ENCODE results near the gene MYZAP. TPM values are rescaled to one million over a fixed set of nuclear protein-coding genes. Genes with fewer than 3 reads are reported as not detected.

MYZAP gene
- total and polyA plus RNA-seq, 2 experiments from 2014 or later: 1.0 to 1.5 TPM

- TF ChIP-seq, protein P1, sequence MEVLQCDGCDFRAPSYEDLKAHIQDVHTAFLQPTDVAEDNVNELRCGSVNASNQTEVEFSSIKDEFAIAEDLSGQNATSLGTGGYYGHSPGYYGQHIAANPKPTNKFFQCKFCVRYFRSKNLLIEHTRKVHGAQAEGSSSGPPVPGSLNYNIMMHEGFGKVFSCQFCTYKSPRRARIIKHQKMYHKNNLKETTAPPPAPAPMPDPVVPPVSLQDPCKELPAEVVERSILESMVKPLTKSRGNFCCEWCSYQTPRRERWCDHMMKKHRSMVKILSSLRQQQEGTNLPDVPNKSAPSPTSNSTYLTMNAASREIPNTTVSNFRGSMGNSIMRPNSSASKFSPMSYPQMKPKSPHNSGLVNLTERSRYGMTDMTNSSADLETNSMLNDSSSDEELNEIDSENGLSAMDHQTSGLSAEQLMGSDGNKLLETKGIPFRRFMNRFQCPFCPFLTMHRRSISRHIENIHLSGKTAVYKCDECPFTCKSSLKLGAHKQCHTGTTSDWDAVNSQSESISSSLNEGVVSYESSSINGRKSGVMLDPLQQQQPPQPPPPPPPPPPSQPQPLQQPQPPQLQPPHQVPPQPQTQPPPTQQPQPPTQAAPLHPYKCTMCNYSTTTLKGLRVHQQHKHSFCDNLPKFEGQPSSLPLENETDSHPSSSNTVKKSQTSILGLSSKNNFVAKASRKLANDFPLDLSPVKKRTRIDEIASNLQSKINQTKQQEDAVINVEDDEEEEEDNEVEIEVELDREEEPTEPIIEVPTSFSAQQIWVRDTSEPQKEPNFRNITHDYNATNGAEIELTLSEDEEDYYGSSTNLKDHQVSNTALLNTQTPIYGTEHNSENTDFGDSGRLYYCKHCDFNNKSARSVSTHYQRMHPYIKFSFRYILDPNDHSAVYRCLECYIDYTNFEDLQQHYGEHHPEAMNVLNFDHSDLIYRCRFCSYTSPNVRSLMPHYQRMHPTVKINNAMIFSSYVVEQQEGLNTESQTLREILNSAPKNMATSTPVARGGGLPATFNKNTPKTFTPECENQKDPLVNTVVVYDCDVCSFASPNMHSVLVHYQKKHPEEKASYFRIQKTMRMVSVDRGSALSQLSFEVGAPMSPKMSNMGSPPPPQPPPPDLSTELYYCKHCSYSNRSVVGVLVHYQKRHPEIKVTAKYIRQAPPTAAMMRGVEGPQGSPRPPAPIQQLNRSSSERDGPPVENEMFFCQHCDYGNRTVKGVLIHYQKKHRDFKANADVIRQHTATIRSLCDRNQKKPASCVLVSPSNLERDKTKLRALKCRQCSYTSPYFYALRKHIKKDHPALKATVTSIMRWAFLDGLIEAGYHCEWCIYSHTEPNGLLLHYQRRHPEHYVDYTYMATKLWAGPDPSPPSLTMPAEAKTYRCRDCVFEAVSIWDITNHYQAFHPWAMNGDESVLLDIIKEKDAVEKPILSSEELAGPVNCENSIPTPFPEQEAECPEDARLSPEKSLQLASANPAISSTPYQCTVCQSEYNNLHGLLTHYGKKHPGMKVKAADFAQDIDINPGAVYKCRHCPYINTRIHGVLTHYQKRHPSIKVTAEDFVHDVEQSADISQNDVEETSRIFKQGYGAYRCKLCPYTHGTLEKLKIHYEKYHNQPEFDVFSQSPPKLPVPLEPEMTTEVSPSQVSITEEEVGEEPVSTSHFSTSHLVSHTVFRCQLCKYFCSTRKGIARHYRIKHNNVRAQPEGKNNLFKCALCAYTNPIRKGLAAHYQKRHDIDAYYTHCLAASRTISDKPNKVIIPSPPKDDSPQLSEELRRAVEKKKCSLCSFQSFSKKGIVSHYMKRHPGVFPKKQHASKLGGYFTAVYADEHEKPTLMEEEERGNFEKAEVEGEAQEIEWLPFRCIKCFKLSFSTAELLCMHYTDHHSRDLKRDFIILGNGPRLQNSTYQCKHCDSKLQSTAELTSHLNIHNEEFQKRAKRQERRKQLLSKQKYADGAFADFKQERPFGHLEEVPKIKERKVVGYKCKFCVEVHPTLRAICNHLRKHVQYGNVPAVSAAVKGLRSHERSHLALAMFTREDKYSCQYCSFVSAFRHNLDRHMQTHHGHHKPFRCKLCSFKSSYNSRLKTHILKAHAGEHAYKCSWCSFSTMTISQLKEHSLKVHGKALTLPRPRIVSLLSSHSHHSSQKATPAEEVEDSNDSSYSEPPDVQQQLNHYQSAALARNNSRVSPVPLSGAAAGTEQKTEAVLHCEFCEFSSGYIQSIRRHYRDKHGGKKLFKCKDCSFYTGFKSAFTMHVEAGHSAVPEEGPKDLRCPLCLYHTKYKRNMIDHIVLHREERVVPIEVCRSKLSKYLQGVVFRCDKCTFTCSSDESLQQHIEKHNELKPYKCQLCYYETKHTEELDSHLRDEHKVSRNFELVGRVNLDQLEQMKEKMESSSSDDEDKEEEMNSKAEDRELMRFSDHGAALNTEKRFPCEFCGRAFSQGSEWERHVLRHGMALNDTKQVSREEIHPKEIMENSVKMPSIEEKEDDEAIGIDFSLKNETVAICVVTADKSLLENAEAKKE (CRISPR knock-in tag; IDR thresholded peaks at IDR 0.05): no peak
- no peak for TF ChIP-seq CREB1 (CRISPR knock-in tag; IDR thresholded peaks at IDR 0.05; ENCODE audit: low read depth)
Measured at GRCh38 chr15:57611123-57611522, 19.4 kb downstream of the MYZAP start (continued).

DNA sequence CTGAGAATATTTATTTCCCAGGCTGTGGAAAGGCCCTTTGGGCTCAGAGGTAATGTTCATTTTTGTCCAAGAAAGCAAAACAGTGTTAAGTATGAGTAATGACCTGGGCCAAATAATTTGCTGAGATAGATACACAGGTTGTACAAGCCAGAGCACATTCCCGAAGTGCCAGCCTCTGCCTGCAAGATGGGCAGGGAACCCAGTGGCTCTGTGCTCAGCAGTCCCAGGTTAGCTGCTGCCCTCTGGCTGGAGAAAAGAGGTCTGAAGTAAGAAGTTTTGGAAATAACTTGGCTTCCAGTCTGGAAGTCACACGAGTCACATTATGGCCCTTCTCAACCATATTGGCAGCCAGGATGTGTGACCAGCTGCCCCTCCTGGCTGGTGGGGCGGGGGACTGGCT lies 20.2 kb downstream of the MYZAP start:
- TF ChIP-seq REST (IDR thresholded peaks at IDR 0.05; ENCODE audit: unreplicated experiment): no peak
- TF ChIP-seq, protein P2, sequence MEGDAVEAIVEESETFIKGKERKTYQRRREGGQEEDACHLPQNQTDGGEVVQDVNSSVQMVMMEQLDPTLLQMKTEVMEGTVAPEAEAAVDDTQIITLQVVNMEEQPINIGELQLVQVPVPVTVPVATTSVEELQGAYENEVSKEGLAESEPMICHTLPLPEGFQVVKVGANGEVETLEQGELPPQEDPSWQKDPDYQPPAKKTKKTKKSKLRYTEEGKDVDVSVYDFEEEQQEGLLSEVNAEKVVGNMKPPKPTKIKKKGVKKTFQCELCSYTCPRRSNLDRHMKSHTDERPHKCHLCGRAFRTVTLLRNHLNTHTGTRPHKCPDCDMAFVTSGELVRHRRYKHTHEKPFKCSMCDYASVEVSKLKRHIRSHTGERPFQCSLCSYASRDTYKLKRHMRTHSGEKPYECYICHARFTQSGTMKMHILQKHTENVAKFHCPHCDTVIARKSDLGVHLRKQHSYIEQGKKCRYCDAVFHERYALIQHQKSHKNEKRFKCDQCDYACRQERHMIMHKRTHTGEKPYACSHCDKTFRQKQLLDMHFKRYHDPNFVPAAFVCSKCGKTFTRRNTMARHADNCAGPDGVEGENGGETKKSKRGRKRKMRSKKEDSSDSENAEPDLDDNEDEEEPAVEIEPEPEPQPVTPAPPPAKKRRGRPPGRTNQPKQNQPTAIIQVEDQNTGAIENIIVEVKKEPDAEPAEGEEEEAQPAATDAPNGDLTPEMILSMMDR (conservative IDR thresholded peaks at IDR 0.05; ENCODE audit: low read depth in 2 of 2): peak; percentile 28 to 66
- no peaks in the 10 kb centered on the region for H3K9me2 ChIP-seq (ENCODE audit: insufficient read depth)
- no peak overlapping the region for H3K27ac ChIP-seq (ENCODE audit: low read depth)
- H3K36me3 Mint-ChIP-seq (ENCODE audit: low read depth): no peaks in the 10 kb centered on the region
- no peaks in the 10 kb centered on the region for H3K27me3 Mint-ChIP-seq (ENCODE audit: insufficient read depth, low read depth, poor library complexity)
- H2AFZ ChIP-seq: no peak overlapping the region
- no peaks in the 10 kb centered on the region for H3K9me3 Mint-ChIP-seq
- no peaks in the 10 kb centered on the region for H4K20me1 ChIP-seq (replicated peaks; ENCODE audit: insufficient read depth)
- no peak overlapping the region for H3K4me3 ChIP-seq
- H3K27ac Mint-ChIP-seq: no peak overlapping the region
- H3K4me3 Mint-ChIP-seq: no peak overlapping the region
- H3K79me2 ChIP-seq (replicated peaks; ENCODE audit: insufficient read depth): no peaks in the 10 kb centered on the region
- DNase-seq (ENCODE audit: low spot score) (peak; percentile 43), ATAC-seq (peak; percentile 65)
- no peaks in the 10 kb centered on the region for H3K36me3 ChIP-seq (ENCODE audit: insufficient read depth)
- H3K4me2 ChIP-seq: no peak overlapping the region
- H3K4me1 Mint-ChIP-seq: peaks cover 16% of the 10 kb centered on the region; the same call in 2 of the 3 replicates
- H3F3A ChIP-seq (replicated peaks; ENCODE audit: low read depth): no peaks in the 10 kb centered on the region
- peaks cover 13% of the 10 kb centered on the region; the same call in 1 of the 2 replicates for H3K4me1 ChIP-seq (ENCODE audit: insufficient read depth)
- H3K27me3 ChIP-seq (ENCODE audit: insufficient read depth): no peaks in the 10 kb centered on the region
